Right hindlimb (tissue), 1 donor: ENCODE measurements around the gene SNN.
A peak's percentile ranks its signal among the peaks of the same experiment; 100 is the strongest.

Experiments used
- DNase-seq: peaks from one replicate; pipeline ENCODE4 v3.0.0-alpha.2; 2018

The SNN gene

GRCh38 chr16:11667824-11668622 lies at the start of gene SNN:
Gene SNN, plus strand, starts transcription at chr16:11668455. Its CDS starts 7,605 bp downstream, at chr16:11676060.
- peak; percentile 92 for DNase-seq

- no peak for DNase-seq
Measured at GRCh38 chr16:11619327-11619851, 48.9 kb upstream of the SNN start.

- no peak for DNase-seq
Measured at GRCh38 chr16:11620243-11621003, 47.8 kb upstream of the SNN start.

- no peak for DNase-seq
Measured at GRCh38 chr16:11621539-11621919, 46.7 kb upstream of the SNN start.

GRCh38 chr16:11621920-11622651 lies 46.2 kb upstream of the SNN start:
- peak; percentile 69 for DNase-seq

GRCh38 chr16:11624205-11624604 lies 44.0 kb upstream of the SNN start:
- no peak for DNase-seq

GRCh38 chr16:11624636-11625607 lies 43.3 kb upstream of the SNN start:
- no peak for DNase-seq

GRCh38 chr16:11625769-11626168 lies 42.5 kb upstream of the SNN start:
- no peak for DNase-seq

- DNase-seq = no peak
Measured at GRCh38 chr16:11626657-11627291, 41.5 kb upstream of the SNN start.

- DNase-seq = no peak
Measured at GRCh38 chr16:11627292-11627663, 41.0 kb upstream of the SNN start.

GRCh38 chr16:11627822-11628457 lies 40.3 kb upstream of the SNN start:
- DNase-seq = no peak

- peak; percentile 67 for DNase-seq
Measured at GRCh38 chr16:11629071-11630030, 38.9 kb upstream of the SNN start.

- DNase-seq = no peak
Measured at GRCh38 chr16:11630046-11630767, 38.0 kb upstream of the SNN start.

GRCh38 chr16:11630768-11631056 lies 37.5 kb upstream of the SNN start:
- no peak for DNase-seq

- no peak for DNase-seq
Measured at GRCh38 chr16:11631214-11631613, 37.0 kb upstream of the SNN start.

GRCh38 chr16:11632455-11632939 lies 35.8 kb upstream of the SNN start:
- DNase-seq = peak; percentile 78

- no peak for DNase-seq
Measured at GRCh38 chr16:11633113-11633512, 35.1 kb upstream of the SNN start.

- no peak for DNase-seq
Measured at GRCh38 chr16:11634312-11634711, 33.9 kb upstream of the SNN start.

- no peak for DNase-seq
Measured at GRCh38 chr16:11635113-11635652, 33.1 kb upstream of the SNN start.
